ENCODE data around the gene GMCL2.

- TF ChIP-seq CTCF (IDR thresholded peaks at IDR 0.05; ENCODE audit: poor library complexity, severe bottlenecking), result no peak
- TF ChIP-seq EP300 (conservative IDR thresholded peaks at IDR 0.05; ENCODE audit: poor library complexity, severe bottlenecking), result no peak
Observed at GRCh38 chr5:178224403-178224802, 37.2 kb upstream of the GMCL2 start.
